Measurements from ENCODE around the gene SPRYD7.
"Not testable (repeated sequence)": the region's sequence is repeated elsewhere in the genome, so short reads cannot be mapped to it uniquely, and the experiment has no call there.

SPRYD7 gene

GRCh38 chr13:49936075-49936967, at the start of gene SPRYD7:
Gene SPRYD7 (minus strand): TSS chr13:49936340. CDS start chr13:49936235, 105 bp downstream.
- DNase-seq: peak; percentile 76

GRCh38 chr13:49985129-49985528, 49.0 kb upstream of the SPRYD7 start:
- no peak for DNase-seq

- no peak for DNase-seq
Observed at GRCh38 chr13:49980266-49980665, 44.1 kb upstream of the SPRYD7 start.

GRCh38 chr13:49977992-49978391, 41.9 kb upstream of the SPRYD7 start:
- DNase-seq: no peak

GRCh38 chr13:49976314-49977258, 40.4 kb upstream of the SPRYD7 start:
- DNase-seq: peak; percentile 60

- no peak for DNase-seq
Observed at GRCh38 chr13:49975826-49976225, 39.7 kb upstream of the SPRYD7 start.

- no peak for DNase-seq
Observed at GRCh38 chr13:49972709-49973108, 36.6 kb upstream of the SPRYD7 start.

GRCh38 chr13:49967456-49967855, 31.3 kb upstream of the SPRYD7 start:
- DNase-seq: no peak

GRCh38 chr13:49958321-49958720, 22.2 kb upstream of the SPRYD7 start:
- DNase-seq: no peak

GRCh38 chr13:49956131-49956530, 20.0 kb upstream of the SPRYD7 start:
- DNase-seq: no peak

GRCh38 chr13:49954674-49955455, 18.7 kb upstream of the SPRYD7 start:
- no peak for DNase-seq

- no peak for DNase-seq
Observed at GRCh38 chr13:49953560-49953959, 17.4 kb upstream of the SPRYD7 start.

GRCh38 chr13:49951754-49952535, 15.8 kb upstream of the SPRYD7 start:
- no peak for DNase-seq

- not testable (repeated sequence) for DNase-seq
Observed at GRCh38 chr13:49948777-49949270, 12.7 kb upstream of the SPRYD7 start.

GRCh38 chr13:49939321-49939720, 3.2 kb upstream of the SPRYD7 start:
- DNase-seq: no peak

GRCh38 chr13:49938921-49939320, 2.8 kb upstream of the SPRYD7 start:
- DNase-seq: no peak

- DNase-seq: no peak
Observed at GRCh38 chr13:49938314-49938713, 2.2 kb upstream of the SPRYD7 start.

GRCh38 chr13:49936968-49937273, 781 bp upstream of the SPRYD7 start:
- no peak for DNase-seq

GRCh38 chr13:49935171-49936074, 717 bp downstream of the SPRYD7 start:
- DNase-seq: peak; percentile 10

- DNase-seq: no peak
Observed at GRCh38 chr13:49933511-49933910, 2.6 kb downstream of the SPRYD7 start.

GRCh38 chr13:49932868-49933267, 3.3 kb downstream of the SPRYD7 start:
- DNase-seq: no peak

Data from NCI-H1694 (cell line).